Fibroblast of skin of left biceps (primary cell): ENCODE results near the gene UBALD1.

Experiments
- DNase-seq, 2 experiments: peaks; one replicate each; pipeline ENCODE4 v3.0.0-alpha.2; 2013; ENCODE audit warnings: low read depth in 2 of 2

The UBALD1 gene

DNA sequence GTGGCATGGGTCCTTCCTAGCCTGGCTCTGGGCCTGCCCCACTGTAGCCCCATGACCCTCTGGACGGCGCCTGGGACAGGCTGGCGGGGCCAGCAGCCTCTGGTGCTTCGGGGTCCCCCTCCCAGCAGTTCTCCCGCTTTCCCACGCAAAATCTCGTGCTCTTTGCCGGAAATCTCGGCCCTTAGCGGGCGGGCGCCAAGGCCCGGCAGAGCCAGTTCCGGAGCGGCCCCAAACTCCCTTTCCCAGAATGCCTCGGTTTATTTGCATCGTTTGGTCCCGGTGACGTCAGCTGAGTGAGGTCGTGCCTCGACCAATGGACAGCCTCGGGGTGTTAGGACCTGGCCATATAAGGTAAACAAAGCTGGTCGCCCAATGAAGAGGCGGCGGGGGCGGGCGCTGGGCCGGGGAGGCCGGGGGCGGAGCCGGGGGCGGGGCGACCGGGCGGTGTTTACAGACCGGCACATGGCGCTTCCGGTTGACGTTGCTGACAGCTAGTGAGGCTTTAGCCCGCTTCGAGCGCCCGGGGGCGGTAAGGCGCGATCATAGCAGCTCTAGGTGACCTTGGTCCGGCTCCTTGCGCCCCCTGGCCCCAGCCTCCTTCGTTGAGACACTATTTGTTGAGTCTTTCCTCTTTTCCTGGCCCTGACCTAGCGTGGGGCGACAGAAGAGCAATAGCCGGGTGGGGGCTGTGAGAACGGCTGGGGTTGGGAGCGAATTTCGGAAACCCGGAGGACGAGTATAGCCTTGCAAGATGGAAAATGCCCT is 1.5 kb upstream of the UBALD1 start:
- peak; percentile 100 for DNase-seq

DNA sequence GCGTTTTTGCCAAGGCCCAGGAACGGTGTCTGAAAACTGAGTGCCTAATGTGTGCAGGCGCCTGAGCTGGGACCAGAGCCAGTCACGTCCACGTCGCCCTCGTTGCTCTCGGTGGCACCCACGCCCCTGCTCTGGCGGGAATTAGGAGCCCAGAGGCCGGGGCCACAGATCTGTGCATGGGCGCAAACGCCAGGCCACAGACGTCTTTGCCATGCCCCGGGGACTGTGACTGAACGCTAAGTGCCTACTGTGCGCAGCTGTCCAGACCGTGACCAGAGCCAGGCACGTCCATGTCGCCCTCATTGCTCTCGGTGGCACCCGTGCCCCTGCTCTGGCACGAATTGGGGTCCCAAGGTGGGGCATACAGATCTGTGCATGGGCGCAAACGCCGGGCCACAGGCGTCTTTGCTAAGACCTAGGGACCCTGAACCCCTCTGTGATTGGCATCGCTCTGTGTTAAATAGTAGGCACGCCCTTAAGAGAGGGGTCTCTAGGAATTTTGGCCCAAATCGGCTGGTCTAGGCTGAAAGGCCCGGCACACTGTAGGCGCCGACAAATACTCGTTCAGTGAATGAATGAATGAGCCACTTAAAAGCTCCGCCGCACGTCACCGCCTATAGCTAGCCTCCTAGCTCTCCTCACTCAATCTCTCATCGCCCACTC is 827 bp upstream of the UBALD1 start:
- DNase-seq, result no peak

DNA sequence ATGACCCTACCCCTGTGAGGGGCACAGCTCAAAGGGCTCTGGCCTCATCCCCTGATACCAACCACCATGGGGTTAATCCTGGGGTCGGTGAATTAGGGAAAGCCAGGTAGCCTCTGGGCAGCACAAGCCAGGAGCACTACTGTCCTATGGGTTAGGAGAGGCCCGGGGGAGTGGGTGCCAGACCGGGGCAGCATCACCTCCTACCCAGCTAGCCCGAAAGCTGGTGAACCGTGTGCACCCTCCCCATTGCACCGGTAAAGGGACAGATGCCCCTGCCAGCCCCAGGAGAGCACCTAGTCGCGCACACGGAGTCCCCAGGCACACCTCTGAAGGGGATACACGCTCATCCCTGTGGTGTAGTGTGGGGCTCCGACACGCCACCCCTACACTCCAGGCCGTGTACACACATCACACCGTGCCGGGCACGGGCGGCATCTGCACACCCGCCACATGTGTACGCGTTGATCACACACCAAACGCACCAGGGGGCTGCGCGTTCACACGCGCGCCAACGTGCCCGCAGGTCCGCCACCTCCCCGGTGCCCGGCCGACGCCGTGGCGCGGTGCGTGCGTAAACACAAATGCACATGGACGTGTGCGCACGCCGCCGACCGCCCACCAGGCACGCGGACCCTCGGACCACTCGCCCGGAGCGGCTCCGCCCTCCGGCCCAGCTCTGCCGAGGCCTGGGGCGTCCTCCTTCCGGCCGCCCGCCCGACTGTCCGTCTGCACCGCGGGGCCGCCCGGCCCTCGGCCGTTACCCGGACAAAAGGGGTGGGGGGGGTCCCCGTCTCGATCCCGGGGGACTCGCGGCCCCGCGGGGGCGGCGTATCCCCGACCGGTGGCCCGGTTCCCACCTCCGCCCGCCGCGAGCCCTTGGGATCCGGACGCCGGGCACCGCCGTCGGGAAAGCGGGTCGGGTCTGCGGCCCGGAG is 785 bp downstream of the UBALD1 start:
- DNase-seq, result no peak

- no peak for DNase-seq
Measured at GRCh38 chr16:4612977-4613635, 1.6 kb downstream of the UBALD1 start.

GRCh38 chr16:4612474-4612931 is 2.2 kb downstream of the UBALD1 start:
- no peak for DNase-seq

- no peak for DNase-seq
Measured at GRCh38 chr16:4611337-4612021, 3.2 kb downstream of the UBALD1 start.

DNA sequence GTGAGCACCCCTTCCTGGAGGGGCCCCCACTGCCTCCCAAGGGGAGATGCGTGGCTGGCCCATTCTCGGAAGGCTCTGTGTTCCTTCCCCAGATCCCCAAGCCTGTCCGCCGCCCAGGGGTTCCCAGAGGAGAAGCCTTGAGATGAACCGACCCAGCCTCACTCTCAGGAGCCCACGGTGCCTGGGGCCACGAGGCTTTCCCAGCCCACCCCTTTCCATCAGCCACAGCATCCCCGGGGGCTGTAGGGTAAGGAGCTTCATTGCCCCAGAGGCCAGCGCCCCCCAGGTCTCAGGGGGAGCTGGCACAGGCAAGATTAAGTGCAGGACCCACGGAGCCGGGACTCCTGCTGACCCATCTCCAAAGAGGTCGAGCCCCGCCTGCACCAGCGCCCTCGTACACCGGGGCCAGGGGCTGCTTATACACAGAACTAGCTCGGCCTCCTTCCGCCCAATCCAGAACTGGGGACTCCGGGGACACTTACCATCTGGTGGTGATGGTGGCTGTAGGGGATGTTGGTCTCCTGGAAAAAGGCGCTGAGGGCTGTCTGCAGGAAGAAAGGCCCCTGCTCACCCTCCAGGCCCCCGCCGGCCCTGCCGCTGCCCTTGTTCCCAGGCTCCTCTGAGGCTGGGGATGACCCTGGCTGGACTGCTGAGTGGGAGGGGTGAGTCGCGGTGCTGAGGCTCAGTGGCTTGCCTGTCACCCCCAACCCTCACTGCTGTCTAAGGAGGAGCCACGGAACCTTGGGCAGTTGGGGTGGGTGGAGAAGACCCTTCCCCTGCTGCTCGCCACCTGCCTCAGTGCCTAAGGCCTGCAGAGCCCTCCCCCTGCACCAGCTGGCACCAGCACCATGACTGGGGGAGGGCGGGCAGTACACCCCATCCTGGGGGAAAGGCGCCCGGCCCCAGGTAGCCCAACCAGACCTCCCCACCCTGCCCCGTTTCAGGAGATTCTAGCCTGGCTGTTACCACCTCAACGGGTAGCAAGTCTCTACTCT is 4.4 kb downstream of the UBALD1 start:
- DNase-seq, result no peak

- no peak for DNase-seq
Measured at GRCh38 chr16:4609200-4610010, 5.3 kb downstream of the UBALD1 start.

DNA sequence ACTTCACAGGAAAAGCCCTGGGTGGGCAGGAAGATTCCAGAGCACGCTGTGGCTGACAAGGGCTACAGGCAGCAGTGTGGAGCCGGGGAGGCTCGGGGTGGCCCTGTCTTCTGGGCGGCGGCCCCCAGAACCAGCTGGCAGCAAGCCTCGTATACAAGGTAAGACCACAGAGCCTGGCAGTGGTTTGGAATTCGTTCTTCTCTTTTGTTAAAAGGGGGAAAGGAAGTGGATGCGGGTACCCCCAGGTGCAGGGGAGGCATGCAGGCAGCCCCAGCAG is 6.0 kb downstream of the UBALD1 start:
- DNase-seq, result no peak

- DNase-seq, result no peak
Measured at GRCh38 chr16:4607841-4608703, 6.6 kb downstream of the UBALD1 start.

DNA sequence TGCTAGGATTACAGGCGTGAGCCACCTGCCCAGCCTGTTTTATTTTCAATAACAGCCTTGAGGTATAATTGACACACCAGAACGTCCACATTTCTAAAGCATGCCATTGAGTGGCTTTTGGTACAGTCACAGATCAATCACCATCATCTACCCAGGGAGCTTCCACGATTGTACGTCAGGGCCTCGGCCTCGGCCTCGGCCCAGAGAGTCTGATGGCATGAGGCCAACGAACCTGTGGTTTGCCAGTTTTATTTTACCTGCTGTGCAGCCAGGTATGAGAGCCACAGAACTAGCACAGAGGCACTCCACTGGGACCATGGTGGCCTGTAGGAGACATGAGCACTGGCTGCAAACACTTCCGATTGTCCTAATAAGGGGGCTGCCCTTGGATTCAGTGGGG is 8.3 kb downstream of the UBALD1 start:
- no peak for DNase-seq

DNA sequence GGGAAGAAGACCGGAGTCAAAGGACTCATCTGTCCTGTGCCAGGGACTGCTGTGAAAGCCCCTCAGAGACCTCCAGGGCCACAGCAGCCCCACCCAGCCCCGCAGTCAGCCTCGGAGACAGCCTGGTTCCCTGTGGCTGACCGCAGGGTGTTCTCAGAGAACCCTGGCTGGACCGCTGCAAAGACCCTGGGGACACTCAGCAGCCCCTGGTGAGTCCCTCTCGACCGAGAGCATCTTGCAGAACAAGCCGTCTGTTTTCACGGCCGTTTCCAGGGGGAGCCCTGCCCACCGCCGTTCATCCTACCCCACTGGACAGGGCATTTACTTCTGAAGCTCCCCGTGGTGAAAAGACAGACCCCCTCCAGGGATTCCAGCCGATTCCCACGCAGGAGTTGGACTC is 10.3 kb downstream of the UBALD1 start:
- no peak for DNase-seq

- no peak for DNase-seq
Measured at GRCh38 chr16:4603624-4604170, 11.0 kb downstream of the UBALD1 start.

- DNase-seq, result no peak
Measured at GRCh38 chr16:4602331-4602730, 12.4 kb downstream of the UBALD1 start.

DNA sequence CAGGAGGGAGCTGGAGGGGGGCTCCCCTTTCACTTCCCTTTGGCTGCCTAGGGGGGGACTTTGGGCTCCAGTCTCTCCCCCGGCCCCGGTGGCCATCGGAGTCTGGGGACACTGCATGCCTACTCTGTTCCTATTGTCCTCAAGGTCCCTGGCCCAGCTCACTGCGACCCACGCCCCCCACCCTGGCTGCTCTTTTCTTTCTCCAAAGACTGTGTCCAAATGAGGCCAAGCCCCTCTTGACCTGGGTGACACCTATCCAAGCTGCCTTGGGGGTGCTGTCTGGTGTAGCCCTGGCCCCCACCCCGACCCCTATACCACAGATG is 12.9 kb downstream of the UBALD1 start:
- no peak for DNase-seq

GRCh38 chr16:4601036-4601863 is 13.4 kb downstream of the UBALD1 start:
- no peak for DNase-seq

GRCh38 chr16:4599545-4599944 is 15.1 kb downstream of the UBALD1 start:
- no peak for DNase-seq
